NCI-H1436 (cell line): ENCODE results near the gene DYNC2H1.
"Not testable (repeated sequence)": the region's sequence is repeated elsewhere in the genome, so short reads cannot be mapped to it uniquely, and the experiment has no call there.

Source experiments
- DNase-seq: peaks from one replicate; lab custom pipeline; 2025; lab: John Stamatoyannopoulos, UW

DYNC2H1 gene

GRCh38 chr11:103374227-103374626 lies 265.0 kb downstream of the DYNC2H1 start:
- not testable (repeated sequence) for DNase-seq

GRCh38 chr11:103378931-103379330 lies 269.7 kb downstream of the DYNC2H1 start:
- no peak for DNase-seq

- no peak for DNase-seq
Observed at GRCh38 chr11:103380031-103380430, 270.8 kb downstream of the DYNC2H1 start.

- no peak for DNase-seq
Observed at GRCh38 chr11:103384652-103385051, 275.4 kb downstream of the DYNC2H1 start.

- no peak for DNase-seq
Observed at GRCh38 chr11:103395612-103396011, 286.4 kb downstream of the DYNC2H1 start.

- no peak for DNase-seq
Observed at GRCh38 chr11:103396237-103396636, 287.0 kb downstream of the DYNC2H1 start.

- DNase-seq = no peak
Observed at GRCh38 chr11:103397369-103397768, 288.1 kb downstream of the DYNC2H1 start.

GRCh38 chr11:103398829-103399228 lies 289.6 kb downstream of the DYNC2H1 start:
- DNase-seq = no peak

- DNase-seq = no peak
Observed at GRCh38 chr11:103406357-103406756, 297.1 kb downstream of the DYNC2H1 start.

- DNase-seq = no peak
Observed at GRCh38 chr11:103407641-103408040, 298.4 kb downstream of the DYNC2H1 start.

- DNase-seq = no peak
Observed at GRCh38 chr11:103413266-103413888, 304.2 kb downstream of the DYNC2H1 start.

GRCh38 chr11:103418014-103418413 lies 308.8 kb downstream of the DYNC2H1 start:
- no peak for DNase-seq

- no peak for DNase-seq
Observed at GRCh38 chr11:103420593-103420992, 311.4 kb downstream of the DYNC2H1 start.

GRCh38 chr11:103433386-103434072 lies 324.3 kb downstream of the DYNC2H1 start:
- DNase-seq = no peak

GRCh38 chr11:103434073-103434411 lies 324.8 kb downstream of the DYNC2H1 start:
- no peak for DNase-seq

GRCh38 chr11:103436131-103436770 lies 327.0 kb downstream of the DYNC2H1 start:
- no peak for DNase-seq

GRCh38 chr11:103441021-103441420 lies 331.8 kb downstream of the DYNC2H1 start:
- DNase-seq = no peak

- DNase-seq = no peak
Observed at GRCh38 chr11:103448966-103449365, 339.7 kb downstream of the DYNC2H1 start.

GRCh38 chr11:103450241-103450640 lies 341.0 kb downstream of the DYNC2H1 start:
- no peak for DNase-seq

- DNase-seq = no peak
Observed at GRCh38 chr11:103453126-103453525, 343.9 kb downstream of the DYNC2H1 start.

- no peak for DNase-seq
Observed at GRCh38 chr11:103453915-103454709, 344.9 kb downstream of the DYNC2H1 start.

GRCh38 chr11:103464420-103464819 lies 355.2 kb downstream of the DYNC2H1 start:
- DNase-seq = no peak
